ENCODE measurements around the gene TSC22D4.
A peak's percentile ranks its signal among the peaks of the same experiment; 100 is the strongest.
"Not testable (repeated sequence)": the region's sequence is repeated elsewhere in the genome, so short reads cannot be mapped to it uniquely, and the experiment has no call there.

The TSC22D4 gene

DNA sequence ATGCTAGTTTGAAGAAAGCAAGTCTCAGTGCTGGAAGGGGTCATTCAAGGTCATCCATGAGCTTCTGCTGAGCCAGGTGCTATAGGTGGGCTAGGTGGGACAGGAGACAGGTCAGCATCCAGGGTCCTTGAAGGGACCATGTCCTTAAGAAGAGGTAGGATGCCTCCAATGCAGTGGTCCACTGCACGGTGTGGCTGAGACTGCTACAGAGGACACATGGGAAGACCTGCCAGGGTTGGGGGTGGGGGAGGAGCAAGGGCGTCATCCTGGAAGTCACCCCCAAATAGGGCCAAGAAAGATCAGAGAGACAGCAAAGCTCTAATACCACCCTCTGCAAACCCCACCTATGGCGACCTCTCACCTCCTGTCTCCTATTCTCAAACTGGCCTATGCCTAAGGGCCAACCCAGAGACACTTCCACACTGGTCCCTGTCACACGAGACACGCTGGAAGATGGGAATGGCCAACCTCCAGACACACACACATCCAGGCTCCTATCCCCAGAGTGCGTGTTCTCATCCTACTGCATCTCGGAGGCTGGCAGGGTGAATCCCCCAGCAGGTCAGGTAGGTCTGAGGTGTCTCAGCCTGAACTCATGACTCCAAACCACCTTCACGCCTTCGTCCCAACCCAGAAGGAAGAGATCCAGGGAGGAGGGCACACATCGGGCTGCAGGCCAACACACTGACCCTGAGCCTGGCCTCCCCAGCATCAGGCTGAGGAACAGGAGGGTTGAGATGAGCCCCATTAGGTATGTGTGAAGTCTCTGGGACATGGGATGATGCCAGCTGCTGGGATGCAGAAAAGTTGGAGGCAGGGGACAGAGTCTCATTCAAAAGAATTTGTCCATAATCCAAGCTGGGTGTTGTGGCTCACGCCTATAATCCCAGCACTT lies 37.1 kb downstream of the TSC22D4 start:
- no peak for DNase-seq

- DNase-seq, result not testable (repeated sequence)
These were observed 39.8 kb downstream of the TSC22D4 start for GRCh38 chr7:100439244-100439643.

- DNase-seq, result not testable (repeated sequence)
These were observed 40.3 kb downstream of the TSC22D4 start for GRCh38 chr7:100438731-100439130.

- no peak for DNase-seq
These were observed 40.8 kb downstream of the TSC22D4 start for GRCh38 chr7:100438172-100438571.

DNA sequence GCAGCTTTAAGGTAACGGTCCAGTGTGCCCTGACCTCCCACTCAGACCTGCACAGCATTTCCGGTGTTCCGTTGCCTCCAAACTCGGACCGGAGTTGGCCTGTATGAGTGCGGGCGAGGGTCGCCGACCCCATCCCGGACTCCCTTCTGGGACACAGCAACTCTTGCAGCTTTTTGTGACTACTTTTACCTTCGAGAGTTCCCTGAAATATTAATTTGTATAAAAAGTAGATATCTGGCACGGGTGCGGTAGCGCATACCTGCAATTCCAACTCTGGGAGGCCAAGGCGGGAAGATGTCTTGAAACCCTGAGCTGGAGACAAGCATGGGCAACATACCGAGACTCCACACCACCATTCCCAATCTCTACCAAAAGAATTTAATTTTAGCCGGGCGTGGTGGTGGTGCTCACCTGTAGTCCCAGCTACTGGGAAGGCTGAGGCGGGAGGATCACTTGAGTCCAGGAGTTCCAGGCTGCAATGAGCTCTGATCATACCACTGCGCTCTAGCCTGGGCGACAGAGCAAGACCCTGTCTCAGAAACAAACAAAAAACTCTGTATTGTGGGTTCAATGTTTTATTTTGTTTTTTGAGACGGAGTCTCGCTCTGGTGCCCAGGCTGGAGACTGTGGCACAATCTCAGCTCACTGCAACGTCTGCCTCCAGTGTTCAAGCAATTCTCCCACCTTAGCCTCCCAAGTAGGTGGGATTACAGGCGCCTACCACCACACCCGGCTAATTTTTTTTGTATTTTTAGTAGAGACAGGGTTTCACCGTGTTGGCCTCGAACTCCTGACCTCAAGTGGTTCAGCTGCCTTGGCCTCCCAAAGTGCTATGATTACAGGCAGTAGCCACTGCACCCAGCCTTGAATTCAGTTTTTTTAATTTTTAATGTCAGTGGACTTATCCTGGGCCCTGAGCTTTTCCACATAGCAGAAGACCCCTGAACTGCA lies 41.6 kb downstream of the TSC22D4 start:
- DNase-seq, result no peak

- peak; percentile 46 for DNase-seq
These were observed 43.4 kb downstream of the TSC22D4 start for GRCh38 chr7:100435401-100436304.

DNA sequence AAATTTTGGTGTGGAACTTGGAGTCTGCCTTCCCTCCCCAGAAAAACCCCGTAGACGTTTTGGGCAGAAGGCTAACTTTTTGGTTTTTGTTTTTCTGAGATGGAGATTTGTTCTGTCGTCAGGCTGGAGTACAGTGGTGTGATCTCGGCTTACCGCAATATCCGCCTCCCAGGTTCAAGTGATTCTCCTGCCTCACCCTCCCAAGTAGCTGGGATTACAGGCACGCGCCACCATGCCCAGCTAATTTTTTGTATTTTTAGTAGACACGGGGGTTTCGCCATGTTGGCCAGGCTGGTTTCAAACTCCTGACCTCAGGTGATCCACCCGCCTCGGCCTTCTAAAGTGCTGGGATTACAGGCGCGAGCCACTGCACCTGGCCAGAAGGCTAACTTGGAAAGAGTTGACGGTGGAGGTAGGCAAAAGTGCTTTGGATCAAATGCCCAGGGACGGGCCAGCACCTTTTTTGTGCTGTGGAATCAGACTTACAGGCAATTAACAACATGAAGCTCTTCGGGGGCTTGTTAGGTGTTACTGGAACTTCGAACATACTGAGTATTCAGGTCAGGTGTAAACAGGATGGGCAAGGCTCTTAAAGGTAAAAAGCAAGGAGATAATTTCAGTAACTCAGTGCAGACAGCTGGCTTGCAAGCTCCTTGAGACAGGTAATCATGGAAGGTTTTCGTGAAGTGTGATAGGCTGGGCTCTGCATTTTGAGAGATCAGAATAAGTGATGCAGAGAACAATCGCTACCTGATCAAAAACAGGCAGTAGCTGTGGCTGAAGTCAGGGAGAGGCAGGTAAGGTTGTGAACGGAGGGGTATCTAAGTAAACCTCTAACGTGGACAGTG lies 44.5 kb downstream of the TSC22D4 start:
- no peak for DNase-seq

- DNase-seq, result no peak
These were observed 45.3 kb downstream of the TSC22D4 start for GRCh38 chr7:100433592-100434296.

DNA sequence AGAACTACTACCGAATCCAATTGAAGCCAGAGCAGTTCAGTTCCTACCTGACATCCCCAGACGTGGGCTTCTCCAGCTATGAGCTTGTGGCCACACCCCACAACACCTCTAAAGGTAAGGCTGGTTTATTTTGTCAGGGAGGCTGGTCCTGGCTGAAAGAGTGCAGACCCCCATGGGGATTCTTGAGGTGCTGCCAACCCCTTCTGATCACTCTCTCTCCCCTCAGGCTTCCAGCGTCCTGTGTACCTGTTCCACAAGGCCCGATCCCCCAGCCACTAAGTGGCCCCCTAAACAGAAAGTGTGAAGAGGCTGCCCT lies 45.8 kb downstream of the TSC22D4 start:
- DNase-seq, result no peak

GRCh38 chr7:100432621-100433275 lies 46.3 kb downstream of the TSC22D4 start:
- no peak for DNase-seq

GRCh38 chr7:100432053-100432452 lies 47.0 kb downstream of the TSC22D4 start:
- DNase-seq, result no peak

- DNase-seq, result no peak
These were observed 47.7 kb downstream of the TSC22D4 start for GRCh38 chr7:100431286-100431735.

DNA sequence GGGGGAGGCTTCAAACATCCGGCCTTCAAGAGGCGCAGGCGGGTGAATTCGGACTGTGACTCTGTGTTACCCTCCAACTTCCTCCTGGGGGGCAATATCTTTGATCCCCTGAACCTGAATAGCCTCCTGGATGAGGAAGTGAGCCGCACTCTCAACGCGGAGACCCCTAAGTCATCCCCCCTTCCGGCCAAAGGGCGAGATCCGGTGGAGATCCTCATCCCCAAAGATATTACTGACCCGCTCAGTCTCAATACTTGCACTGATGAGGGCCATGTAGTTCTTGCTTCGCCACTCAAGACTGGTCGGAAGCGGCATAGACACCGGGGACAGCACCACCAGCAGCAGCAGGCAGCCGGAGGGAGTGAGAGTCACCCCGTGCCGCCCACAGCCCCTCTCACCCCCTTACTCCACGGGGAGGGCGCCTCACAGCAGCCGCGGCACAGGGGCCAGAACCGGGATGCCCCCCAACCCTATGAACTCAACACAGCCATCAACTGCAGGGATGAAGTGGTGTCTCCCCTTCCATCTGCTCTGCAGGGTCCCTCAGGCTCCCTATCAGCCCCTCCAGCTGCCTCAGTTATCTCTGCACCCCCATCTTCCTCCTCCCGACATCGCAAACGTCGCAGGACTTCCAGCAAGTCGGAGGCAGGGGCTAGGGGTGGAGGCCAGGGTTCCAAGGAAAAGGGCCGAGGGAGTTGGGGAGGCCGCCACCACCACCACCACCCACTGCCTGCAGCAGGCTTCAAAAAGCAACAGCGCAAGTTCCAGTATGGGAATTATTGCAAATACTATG lies 48.3 kb downstream of the TSC22D4 start:
- DNase-seq, result peak; percentile 35

DNA sequence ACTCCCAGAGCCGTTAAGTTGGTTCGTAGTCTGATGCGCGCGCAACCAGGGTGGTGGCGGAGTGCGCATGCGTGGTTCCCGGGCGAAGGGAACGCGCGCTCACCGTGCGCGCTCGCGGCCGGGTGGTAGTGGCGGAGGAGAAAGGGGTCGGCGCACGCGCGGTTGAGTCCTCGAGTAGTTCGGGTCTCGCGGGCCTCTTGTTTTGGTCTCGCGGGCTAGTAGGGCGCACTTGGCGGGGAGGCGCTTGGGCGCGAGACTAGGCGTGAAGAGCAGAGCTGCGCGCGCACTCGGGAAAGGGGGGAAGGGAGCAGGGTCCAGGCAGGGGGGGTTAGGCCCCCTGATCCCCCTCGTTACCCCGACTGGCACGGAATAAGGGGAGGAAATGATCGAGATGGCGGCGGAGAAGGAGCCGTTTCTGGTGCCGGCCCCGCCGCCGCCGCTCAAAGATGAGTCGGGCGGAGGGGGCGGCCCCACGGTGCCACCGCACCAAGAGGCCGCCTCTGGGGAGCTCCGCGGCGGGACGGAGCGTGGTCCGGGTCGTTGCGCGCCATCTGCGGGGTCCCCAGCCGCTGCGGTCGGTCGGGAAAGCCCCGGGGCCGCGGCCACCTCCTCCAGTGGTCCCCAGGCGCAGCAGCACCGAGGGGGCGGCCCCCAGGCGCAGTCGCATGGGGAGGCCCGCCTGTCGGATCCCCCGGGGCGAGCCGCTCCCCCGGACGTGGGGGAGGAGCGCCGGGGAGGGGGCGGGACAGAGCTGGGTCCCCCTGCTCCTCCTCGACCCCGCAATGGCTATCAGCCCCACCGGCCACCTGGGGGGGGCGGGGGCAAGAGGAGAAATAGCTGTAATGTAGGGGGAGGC lies 49.1 kb downstream of the TSC22D4 start, which contains the start of gene MEPCE:
Gene MEPCE (plus strand): TSS at position 195 of the 856 bp plus-strand sequence. CDS start 188 bp downstream, at position 383.
- peak; percentile 97 for DNase-seq

DNA sequence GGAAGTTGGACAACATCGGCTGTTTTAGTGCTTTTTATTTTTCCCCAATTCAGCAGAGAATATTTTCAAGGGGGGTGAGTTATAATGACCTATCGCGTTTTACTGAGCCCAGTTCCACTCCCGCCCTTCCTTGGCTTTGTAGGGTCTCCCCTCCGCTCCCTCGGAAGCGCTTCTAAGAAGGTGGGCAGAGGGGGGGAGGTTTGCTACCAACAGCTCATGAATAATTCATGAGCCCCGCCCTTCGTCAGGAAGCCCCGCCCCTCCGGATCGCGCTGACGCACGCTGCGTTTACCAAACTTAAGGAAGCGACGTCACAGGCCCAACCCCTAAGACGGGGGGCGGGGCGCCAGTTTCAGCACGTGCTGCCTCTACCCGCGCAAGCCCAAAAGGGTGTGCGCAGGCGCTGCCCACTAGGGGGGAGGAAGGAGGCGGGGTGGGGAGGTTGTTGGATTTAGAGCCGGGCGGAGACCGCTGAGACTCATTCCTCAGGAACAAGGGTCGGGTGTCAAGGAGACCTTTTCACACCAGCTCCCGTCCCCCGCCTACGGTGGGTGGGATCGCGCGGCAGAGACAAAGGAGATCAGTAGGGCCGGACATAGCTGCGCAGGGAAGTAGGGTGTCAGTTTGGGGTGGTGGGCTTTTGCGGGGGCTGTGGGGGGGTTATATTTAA lies 49.9 kb downstream of the TSC22D4 start:
- peak; percentile 100 for DNase-seq

DNA sequence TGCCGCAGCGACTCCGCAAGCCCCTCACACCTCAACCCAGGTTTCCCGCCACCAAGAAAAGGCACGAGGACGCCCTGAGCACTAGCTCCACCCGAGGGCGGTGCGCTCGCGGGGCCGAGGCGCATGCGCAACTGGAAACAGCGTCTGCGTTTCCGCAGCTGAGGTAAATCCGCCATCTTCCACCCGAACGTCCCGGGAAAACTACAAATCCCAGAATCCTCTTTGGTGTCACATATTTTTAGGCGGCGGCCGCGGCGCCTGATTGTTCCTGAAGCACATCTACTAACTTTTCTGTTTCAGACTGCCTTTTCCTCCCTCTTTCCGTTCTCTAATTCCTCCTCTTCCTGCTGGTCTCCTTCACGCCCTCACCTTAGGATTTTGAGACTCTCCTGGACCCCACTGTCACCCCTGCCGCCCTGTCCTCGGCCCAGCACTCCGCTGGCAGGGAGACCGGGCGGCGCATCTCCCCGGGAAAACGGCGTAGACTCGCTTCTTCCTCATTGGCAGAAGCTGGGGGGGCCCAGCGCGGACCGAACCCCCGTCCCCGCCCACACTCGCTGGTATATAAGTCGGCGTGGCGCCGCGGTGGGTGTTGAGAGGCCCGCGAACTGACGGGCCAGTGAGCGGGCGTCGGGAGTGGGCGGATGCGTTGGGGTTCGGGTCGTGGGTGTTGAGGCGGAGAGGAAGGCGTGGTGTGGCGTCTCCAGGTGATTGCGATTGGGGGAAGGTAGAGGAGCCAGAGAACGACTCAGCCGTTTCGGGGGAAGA lies 50.6 kb downstream of the TSC22D4 start, which contains the start of gene ZCWPW1:
Gene ZCWPW1 (minus strand): TSS at position 505 of the 768 bp plus-strand sequence. CDS start 8,054 bp downstream, outside the sequence.
- DNase-seq, result peak; percentile 96

DNA sequence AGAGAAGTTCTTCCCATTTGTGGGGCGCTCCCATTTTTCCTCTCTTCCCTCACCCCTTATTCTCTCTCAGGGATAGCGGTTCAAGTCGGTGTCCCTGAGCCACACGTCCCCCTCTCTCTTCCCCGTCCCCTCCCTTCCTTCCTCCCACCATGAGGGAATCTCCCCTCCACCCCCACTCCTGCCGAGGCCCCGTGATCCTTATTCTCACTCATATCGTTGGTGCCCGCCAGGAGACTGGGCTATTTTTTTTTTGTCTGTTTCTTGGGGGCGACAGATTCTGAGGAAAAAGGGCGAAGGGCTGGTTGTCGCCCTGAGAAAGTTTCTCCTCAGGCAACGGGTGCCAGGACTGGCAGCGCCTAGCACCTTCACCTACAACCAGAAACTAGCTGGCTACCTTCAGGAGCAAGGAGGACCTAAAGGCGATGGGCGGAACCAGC lies 51.2 kb downstream of the TSC22D4 start:
- DNase-seq, result no peak

Data from activated gamma-delta T cell treated with Interleukin-2 at 50 U/mL for 16 hours (primary cell).